SK-N-DZ (cell line): ENCODE results near the gene TANC2.
"Not testable (repeated sequence)": the region's sequence is repeated elsewhere in the genome, so short reads cannot be mapped to it uniquely, and the experiment has no call there.

ENCODE experiments used
- DNase-seq: peaks from one replicate; pipeline ENCODE4 v3.0.0-alpha.2; 2015; ENCODE audit warnings: low spot score

TANC2 gene

DNA sequence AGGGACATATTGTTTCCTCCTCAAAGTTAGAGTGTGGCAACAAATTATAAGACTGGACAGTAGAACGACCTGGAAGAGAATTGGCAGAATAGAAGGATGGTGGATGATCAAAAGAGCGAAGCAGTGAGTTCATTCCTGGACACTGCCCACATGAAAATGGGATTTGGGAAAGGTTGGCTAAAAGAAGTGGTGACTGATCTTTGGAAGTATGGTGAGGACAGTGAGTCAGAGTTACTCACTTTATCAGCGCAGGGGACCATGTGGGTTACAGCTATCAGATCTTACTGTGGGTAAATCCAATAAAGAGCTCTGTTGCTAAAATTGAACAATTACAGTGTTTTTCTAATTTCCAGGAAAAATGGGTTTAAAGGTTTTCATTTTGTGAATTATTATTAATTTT, 2.7 kb upstream of the TANC2 start:
- DNase-seq: no peak

DNA sequence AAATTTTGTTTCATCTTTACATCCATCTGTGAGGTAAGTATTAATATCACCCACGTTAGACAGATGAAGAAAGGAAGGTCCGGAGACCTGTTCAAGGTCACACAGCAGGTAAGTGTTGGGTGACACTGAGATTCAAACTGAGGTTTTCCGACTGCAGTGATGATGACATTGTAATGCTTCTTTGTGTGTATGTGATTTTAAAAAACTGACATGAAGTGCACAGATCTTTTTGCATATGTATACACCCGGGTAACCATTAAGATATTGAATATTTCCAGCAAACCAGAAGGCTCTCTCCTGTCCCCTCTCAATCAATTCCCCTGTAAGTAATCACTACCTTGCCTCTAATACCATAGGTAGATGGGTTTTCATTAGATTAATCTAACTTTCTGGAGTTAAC, 1.5 kb upstream of the TANC2 start:
- DNase-seq: no peak

DNA sequence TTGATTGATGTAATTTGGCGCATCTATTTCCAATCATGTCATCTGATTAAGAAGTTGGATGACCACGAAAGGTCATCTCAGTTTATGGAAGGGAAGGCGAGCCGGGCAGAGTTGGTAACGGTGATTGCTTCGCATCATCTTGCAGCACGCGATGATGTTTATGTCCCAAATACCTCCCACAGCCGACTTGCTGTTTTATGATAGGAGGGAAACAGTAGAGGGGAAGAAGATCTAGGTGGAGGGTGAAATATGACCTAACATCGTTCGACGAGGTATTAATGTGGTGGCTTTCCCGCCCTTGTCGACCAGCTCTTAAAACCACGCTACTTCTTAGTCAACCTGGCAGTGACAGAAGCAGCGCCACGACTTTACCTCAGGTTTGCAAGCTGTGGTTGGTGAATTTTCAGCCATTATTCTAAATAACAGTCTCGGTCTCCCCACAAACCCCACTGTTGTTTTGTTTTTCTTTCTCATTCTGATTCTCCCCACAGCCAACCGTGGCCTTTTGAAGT, 805 bp upstream of the TANC2 start:
- DNase-seq: no peak

DNA sequence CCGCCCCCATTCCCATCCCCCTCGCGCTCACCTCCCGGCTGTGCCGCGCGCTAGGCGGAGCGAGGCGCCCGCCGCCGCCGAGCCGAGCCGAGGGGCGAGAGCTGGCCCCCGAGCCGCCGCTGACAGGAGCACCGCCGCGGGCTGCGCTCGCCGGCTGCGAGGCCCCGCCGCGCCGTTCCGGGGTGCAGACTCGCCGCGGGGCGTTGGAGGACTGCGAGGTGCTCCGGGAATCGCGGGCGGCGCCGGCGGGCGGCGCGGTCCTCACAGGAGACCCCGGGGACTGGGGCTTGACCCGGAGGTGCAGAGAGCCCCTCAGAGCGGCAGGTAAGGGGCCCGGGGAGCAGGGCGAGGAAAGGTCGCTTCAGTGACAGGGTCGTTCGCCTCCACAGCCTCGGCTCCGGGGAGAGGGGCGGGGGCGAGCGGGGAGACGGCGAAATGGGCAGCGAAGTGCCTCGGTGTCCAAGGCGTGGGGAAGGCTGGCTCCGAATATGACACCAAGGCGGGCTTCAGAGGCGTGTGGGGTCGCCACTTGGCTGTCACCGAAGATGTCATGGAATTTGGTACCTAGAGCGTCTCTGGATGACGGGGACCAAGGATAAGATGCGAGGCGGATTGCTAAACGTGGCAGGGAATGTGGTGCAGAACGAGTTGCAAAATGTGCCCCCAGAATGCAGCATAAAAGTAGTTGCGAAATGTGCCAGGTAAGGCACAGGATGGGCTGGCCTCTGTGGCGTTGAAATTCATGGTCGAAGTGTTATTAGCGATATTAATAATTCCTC, 580 bp downstream of the TANC2 start:
- DNase-seq: peak; percentile 21

DNA sequence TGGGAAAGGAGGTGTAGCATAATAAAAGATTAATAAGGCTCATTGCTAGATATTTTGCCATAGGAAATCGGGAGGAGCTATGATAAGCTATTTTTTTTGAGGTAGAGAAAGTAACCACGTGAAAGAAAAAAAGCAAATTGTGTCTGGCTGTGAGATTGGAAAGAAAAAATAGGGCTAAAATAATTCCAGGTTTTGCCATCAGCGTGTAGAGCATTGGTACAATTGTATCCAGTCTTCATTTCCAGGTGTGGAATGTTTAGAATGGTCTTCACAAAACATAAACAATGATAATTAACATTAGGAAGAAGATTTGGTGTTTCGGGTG, 1.1 kb downstream of the TANC2 start:
- no peak for DNase-seq

DNA sequence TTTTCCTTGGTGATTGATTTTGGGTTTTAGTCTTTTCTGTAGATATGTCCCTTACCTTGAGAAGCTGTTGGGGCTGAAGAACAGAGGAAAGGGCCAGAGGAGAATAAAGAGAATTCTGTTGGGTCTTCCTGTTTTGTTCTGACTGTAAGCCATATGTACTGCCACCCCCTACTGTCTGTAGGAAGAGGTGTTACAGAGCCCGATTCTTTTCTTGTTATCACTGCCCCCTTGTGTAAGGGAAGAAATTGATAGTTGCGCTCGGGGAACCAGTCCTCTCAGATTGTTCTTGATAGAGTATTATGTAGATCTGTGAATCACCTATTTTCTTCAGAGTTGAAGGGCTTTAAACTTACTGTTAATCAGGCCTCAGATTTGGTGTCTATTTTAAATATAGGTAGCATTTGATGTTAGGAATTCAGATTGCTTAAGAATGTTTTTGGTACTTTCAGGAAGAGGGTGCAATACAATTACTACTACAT, 2.4 kb downstream of the TANC2 start:
- peak; percentile 83 for DNase-seq

DNA sequence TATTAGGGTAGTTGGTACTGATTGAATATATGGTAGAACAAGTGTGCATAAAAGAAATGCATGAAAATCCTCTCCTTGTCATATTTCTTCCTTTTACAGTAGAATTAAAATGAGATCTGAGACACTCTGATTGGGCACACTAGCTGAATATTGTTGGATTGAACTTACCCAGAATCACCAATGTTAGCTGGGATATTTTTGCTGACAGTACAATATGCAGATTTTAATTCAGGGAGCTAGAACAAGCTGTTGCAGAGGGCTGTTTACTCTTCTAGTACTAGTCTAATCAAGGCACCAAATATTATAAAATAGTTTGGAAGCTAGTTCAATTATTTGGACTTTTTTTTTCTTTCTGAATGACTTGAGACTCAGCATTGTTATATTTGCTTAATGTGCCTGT, 4.6 kb downstream of the TANC2 start:
- no peak for DNase-seq

DNA sequence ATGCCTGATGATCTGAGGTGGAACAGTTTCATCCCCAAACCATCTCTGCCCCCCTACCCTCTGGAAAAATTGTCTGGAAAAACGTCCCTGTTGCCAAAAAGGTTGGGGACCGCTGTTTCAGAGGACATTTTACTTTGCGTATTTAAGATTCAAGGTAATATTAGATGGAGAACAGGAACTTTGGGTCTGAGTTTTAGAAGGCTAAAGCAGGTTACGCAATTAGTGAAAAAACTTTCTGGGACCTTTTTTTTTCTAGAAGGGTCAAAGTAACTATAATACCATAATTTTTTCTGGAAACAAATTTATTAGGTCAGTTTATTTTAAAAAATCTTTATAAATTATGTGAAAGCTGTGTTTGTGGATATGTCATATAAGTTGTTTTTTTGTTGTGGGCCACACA, 5.8 kb downstream of the TANC2 start:
- no peak for DNase-seq

DNA sequence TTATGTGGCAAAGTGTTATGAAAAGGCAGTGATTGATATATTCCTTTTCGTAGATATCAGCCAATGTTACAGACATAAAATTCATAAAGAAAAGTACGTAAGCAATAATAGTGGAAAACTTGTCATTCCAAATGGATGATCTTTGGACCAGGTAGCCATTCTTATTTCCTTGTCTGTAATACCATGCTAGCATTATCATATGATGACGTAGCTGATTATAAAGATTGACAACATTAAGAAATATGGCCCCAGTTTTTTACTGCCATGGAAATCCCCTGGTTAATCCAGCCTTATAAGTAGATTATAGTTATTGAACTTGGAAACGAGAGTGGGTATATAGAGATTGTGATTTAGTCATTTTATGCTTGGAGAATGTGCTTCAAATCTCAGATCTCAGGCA, 8.8 kb downstream of the TANC2 start:
- no peak for DNase-seq

DNA sequence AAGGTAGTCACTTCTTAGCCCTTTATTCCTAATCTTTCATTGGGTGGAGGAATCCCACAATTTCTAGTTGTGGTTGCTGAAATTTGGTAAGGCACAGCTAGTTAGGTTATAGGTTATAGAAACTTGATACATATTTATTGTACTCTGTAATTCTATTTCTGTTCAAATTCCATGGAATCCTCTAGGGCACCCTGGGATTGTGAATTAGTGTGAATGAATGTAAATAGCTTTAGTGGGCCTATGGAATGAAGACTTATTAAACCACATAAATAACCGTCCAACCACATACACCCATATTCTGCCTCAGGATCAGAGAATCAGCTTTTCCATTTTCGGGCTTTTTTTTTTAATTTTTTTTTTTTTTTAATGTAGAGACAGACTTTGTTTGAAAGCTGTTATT, 9.2 kb downstream of the TANC2 start:
- DNase-seq: no peak

DNA sequence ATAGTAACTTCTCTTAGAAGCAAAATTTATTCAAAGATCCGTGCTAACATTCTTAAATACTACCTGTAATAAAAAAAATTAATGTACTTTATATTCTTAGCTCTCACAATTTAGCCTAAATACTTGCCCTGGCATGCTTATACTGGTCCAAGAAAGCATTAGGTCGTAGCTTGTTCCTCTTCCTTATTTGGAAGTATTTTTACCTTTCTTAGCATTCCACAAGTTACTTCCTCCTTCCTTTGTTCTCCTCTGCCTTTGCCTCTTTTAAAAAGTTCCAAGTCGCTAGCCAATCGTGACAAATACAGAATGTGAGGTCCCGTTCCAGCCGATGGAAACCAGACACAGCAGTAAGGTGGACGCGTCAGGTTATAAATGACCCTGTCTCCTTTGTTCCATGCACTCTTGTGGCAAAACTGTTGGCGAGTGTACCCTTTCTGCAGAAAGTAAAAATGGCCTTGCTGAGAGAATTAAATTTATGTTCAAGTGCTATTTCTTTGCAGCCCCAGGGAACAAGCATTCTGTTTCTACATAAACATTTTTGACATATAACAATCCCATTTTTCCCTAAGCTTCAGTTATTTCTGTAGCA, 10.7 kb downstream of the TANC2 start:
- DNase-seq: not testable (repeated sequence)

DNA sequence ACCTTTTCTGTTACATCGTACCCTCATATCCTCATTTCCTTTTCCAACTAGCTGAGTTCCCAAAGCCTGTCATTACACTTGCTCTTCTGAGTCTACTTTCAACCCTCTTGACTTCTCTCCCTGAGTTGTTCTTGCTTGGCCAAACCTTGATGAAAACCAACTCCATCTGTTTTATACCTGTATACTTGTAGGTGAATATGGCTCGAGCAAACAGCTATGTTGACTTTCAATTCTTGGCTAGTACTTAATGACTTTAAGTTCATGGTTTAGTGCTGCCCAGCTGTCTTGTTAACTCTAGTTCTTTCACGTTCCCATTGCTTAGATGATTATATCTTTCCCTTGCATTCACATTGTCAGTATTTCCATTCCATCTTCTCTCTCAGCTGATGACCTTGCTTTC, 14.8 kb downstream of the TANC2 start:
- DNase-seq: no peak

DNA sequence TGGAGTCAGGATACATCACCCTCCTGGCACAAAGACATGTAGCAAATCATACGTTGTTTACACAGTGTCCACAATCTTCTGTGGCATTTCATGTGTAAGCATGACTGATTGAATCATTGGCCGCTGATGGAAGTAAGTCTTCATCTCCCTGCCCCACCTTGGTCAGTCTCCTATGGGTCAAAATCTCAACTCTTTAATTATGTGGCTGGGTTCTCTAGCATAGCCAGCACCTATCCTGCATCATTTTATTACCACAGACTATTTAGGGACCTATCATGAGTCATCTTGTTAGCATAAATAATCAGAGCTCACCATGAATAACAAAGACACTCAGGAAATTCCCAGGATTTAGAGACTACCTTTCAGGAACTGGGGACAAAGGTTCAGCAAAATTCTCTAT, 15.9 kb downstream of the TANC2 start:
- no peak for DNase-seq

DNA sequence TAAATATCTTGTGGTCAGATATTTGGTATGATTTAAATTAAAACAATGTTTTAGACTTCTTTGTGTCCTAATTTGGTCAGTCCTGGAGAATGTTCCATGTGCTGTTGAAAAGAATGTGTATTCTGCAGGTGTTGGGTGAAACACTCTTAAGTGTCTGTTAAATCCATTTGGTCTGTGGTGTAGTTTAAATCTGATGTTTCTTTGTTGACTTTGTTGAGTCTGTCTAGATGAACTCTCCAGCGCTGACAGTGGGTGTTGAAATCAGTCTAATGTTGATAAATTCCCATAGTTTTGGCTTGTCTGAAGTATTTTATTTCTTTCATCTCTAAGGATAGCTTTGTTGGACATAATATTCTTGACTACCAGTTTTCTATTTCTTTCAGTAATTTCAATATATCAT, 18.8 kb downstream of the TANC2 start:
- no peak for DNase-seq

DNA sequence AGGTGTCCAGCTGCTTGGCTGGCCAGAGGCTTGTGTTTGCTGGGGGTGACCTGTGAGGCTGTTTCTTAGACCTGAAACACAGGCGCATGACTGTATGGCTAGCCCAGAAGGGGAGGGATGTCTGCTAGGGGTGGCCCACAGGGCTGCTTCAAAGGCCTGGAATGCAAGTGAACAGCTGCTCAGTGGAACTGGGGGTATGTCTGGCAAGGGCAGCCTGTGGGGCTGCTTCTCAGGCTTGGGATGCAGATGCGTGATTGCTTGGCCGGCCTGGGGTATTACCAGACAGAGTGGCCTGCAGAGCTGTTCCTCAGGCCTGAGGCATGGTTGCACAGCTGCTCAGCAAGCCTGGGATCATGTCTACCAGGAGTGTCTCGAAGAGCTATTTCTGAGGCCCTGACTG, 20.5 kb downstream of the TANC2 start:
- DNase-seq: no peak

DNA sequence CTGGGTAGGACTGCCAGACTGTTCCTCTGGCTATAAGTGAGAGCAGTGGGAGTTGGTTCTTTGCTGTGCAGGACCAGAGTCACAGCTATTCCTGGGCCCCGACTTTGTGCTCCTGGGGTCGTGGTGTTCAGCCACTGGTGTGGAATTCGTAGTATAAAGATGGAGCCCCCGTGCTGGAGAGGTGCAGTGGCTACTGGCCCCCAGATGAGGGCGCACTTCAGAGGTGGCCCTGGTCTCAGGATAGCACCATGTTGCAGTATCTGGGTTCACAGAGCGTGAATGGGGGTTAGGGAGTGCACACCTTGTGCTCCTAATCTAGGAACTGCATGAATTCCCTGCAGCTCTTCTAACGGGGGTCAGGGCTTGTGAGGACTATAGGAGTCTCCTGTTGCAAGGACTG, 21.1 kb downstream of the TANC2 start:
- no peak for DNase-seq

DNA sequence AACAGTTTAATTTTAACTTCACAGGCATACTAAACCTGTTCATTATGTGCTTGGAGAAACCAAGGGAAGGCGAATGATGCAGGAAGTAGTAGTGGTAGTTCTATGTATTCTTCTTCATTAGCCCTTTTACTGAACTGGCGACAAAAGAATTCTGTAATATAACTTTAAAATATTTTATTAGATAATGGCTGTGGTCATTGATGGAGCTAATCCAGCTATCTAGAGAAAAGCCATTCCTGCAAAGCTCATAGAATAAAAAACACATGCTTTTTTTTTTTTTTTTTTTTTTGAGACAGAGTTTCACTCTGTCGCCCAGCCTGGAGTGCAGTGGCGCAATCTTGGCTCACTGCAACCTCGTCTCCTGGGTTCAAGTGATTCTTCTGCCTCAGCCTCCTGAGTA, 23.5 kb downstream of the TANC2 start:
- DNase-seq: no peak

DNA sequence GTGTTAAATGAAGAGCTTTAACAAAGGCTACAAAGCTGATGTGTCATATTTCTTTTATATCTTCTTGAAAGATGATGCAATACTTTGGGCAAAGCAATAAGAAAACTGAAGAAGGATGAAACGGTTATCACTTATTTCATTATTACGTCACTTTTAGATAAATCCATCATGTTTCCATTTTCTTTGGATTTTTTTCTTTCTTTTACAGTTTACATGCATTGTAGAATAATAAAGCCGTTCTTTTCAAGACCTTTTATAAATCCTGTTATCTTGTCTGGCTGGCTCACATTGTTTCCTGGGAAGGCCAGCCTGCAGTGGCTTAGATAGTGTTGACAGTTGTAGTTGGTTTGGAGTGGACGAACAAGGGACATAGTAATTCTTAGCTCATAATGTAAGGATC, 28.9 kb downstream of the TANC2 start:
- DNase-seq: no peak

DNA sequence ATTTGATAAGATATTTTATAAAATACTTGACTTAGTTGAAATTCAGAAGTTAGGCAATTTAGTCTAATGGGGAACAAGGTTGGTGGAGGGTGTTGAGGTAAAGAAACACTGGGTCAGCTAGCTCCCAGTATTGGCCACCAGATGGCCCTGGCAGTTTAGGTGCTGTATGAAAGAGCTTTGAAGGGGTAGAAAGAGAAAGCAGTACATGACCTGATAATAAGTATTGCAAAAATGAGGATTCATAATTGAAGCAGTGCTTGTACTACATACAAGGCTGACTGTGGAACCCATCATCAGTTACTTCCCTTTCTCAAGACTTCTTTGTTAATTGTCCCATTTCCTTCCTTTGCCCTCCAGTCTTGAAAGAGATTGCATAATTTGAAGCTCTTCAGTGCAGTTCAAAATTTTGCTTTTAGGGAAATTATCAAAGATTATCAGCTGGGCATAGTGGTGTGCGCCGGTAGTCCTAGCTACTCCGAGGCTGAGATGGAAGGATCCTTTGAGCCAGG, 29.4 kb downstream of the TANC2 start:
- DNase-seq: peak; percentile 18

DNA sequence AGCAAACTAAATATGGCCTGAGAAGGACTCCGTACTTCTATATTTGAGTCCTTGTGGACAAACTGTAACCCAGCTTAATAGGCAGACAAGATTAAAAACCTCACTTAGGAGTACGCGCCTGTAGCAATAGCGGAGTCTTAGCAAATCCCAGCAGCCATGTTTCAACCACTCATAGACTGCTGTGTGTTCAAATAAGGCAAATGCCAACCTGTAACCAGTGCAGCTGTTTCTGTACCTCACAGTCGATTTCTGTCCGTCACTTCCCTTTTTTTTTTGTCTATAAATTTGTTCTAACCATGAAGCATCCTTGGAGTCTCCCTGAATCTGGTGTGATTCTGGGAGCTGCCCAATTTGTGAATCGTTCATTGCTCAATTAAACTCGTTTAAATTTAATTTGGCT, 30.2 kb downstream of the TANC2 start:
- DNase-seq: no peak

DNA sequence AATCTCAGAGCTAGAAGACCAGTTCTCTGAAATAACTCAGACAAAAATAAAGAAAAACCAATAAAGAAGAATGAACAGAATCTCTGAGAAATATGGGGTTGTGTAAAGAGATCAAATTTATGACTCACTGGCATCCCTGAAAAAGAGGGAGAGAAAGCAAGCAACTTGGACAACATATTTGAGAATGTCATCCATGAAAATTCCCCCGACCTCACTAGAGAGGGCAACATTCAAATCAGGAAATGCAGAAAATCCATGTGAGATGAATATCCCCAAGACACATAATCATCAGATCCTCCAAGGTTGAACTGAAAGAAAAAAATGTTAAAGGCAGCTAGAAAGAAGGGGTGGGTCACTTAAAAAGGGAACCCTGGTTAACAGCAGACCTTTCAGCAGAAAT, 32.1 kb downstream of the TANC2 start:
- DNase-seq: no peak

DNA sequence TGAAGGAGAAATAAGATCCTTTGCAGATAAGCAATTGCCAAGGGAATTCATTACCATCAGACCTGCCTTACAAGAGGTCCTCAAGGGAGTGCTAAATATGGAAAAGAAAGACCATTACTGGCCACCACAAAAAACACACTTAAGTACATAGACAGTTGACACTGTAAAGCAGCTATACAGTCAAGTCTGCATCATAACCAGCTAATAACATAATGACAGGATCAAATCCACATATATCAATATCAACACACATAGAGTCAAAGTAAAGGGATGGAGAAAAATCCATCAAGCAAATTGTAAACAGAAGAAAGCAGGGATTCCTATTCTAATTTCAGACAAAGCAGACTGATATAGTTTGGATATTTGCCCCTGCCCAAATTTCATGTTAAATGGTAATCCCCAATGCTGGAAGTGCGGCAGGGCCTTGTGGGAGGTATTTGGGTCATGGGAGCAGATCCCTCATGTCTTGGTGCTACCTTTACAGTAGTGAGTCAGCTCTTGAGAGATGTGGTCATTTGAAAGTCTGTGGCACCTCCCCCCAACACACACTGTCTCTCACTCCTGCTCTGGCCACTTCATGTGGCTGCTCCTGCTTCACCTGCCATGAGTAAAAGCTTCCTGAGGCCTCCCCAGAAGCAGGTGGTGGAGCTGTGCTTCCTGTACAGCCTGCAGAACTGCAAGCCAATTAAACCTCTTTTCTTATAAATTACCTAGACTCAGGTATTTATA, 32.8 kb downstream of the TANC2 start:
- DNase-seq: no peak

DNA sequence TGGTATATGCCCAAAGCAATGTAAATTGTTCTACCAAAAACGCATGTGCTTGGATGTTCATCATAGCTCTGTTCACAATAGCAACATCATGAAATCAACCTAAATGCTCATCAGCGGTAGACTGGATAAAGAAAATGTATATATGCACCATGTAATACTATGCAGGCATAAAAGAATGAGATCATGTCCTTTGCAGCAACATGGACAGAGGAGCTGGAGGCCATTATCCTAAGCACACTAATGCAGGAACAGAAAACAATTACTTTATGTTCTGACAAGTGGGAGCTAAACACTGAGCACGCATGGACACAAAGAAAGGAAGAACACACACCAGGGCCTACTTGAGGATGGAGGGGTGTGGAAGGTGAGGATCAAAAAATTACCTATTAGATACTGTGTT, 33.7 kb downstream of the TANC2 start:
- DNase-seq: no peak
